ENCODE results near the gene SYNPO2. TPM values are rescaled to one million over a fixed set of nuclear protein-coding genes. Genes with fewer than 3 reads are reported as not detected.

Gene SYNPO2
- polyA plus RNA-seq, 1 donor from 2014 or later = not detected

GRCh38 chr4:118983293-118983692 is 94.6 kb downstream of the SYNPO2 start:
- no peaks in the 10 kb centered on the region for H3K9me3 Mint-ChIP-seq
- H3K4me1 Mint-ChIP-seq = peaks cover 0 to 2% (median 0%) of the 10 kb centered on the region in 3 donors
- H3K27ac Mint-ChIP-seq = no peak overlapping the region
- no peaks in the 10 kb centered on the region for H3K36me3 Mint-ChIP-seq
- no peaks in the 10 kb centered on the region for H3K27me3 Mint-ChIP-seq
- H3K4me3 Mint-ChIP-seq = no peak overlapping the region

- no peak overlapping the region for H3K4me3 Mint-ChIP-seq
- H3K36me3 Mint-ChIP-seq = no peaks in the 10 kb centered on the region
- H3K27me3 Mint-ChIP-seq = no peaks in the 10 kb centered on the region
- H3K27ac Mint-ChIP-seq = no peak overlapping the region
- no peaks in the 10 kb centered on the region for H3K9me3 Mint-ChIP-seq
- H3K4me1 Mint-ChIP-seq = peaks cover 0 to 2% (median 0%) of the 10 kb centered on the region in 3 donors
Measured at GRCh38 chr4:118983831-118984230, 95.2 kb downstream of the SYNPO2 start.

GRCh38 chr4:118985170-118986000 is 96.7 kb downstream of the SYNPO2 start:
- Mint-ChIP-seq H3K4me1 (peaks cover 0 to 2% (median 0%) of the 10 kb centered on the region in 3 donors), H3K27me3 (no peaks in the 10 kb centered on the region), H3K9me3 (no peaks in the 10 kb centered on the region), H3K36me3 (no peaks in the 10 kb centered on the region), H3K27ac (no peak overlapping the region), H3K4me3 (no peak overlapping the region)

GRCh38 chr4:118987959-118988634 is 99.4 kb downstream of the SYNPO2 start:
- Mint-ChIP-seq H3K4me3 (no peak overlapping the region), H3K27ac (no peak overlapping the region), H3K36me3 (no peaks in the 10 kb centered on the region), H3K9me3 (no peaks in the 10 kb centered on the region), H3K4me1 (peaks cover 7 to 9% (median 7%) of the 10 kb centered on the region in 3 donors), H3K27me3 (no peaks in the 10 kb centered on the region)

GRCh38 chr4:118988635-118988972 is 100.0 kb downstream of the SYNPO2 start:
- no peak overlapping the region for H3K27ac Mint-ChIP-seq
- peaks cover 7 to 9% (median 7%) of the 10 kb centered on the region in 3 donors for H3K4me1 Mint-ChIP-seq
- H3K9me3 Mint-ChIP-seq = no peaks in the 10 kb centered on the region
- H3K4me3 Mint-ChIP-seq = no peak overlapping the region
- H3K36me3 Mint-ChIP-seq = no peaks in the 10 kb centered on the region
- H3K27me3 Mint-ChIP-seq = no peaks in the 10 kb centered on the region

- no peaks in the 10 kb centered on the region for H3K9me3 Mint-ChIP-seq
- no peak overlapping the region for H3K4me3 Mint-ChIP-seq
- no peak overlapping the region for H3K27ac Mint-ChIP-seq
- no peaks in the 10 kb centered on the region for H3K27me3 Mint-ChIP-seq
- H3K36me3 Mint-ChIP-seq = no peaks in the 10 kb centered on the region
- peaks cover 7 to 9% (median 7%) of the 10 kb centered on the region in 3 donors for H3K4me1 Mint-ChIP-seq
Measured at GRCh38 chr4:118989098-118990080, 100.7 kb downstream of the SYNPO2 start.

GRCh38 chr4:118991686-118992085 is 103.0 kb downstream of the SYNPO2 start:
- H3K4me1 Mint-ChIP-seq = peaks cover 7 to 9% (median 7%) of the 10 kb centered on the region in 3 donors
- no peaks in the 10 kb centered on the region for H3K36me3 Mint-ChIP-seq
- no peaks in the 10 kb centered on the region for H3K27me3 Mint-ChIP-seq
- peak overlapping the region in 3 of 4 donors; percentile 60 to 81 (median 64) for H3K4me3 Mint-ChIP-seq
- H3K9me3 Mint-ChIP-seq = no peaks in the 10 kb centered on the region
- no peak overlapping the region for H3K27ac Mint-ChIP-seq

GRCh38 chr4:118992149-118992548 is 103.5 kb downstream of the SYNPO2 start:
- Mint-ChIP-seq H3K27ac (no peak overlapping the region), H3K4me1 (peaks cover 7 to 9% (median 7%) of the 10 kb centered on the region in 3 donors)

GRCh38 chr4:118993333-118993732 is 104.7 kb downstream of the SYNPO2 start:
- H3K36me3 Mint-ChIP-seq = no peaks in the 10 kb centered on the region

More at GRCh38 chr4:118992149-118992548, 103.5 kb downstream of the SYNPO2 start:
- Mint-ChIP-seq H3K4me3 (peak overlapping the region in 3 of 4 donors; percentile 60 to 81 (median 64)), H3K27me3 (no peaks in the 10 kb centered on the region), H3K36me3 (no peaks in the 10 kb centered on the region), H3K9me3 (no peaks in the 10 kb centered on the region)

GRCh38 chr4:118994030-118994429 is 105.4 kb downstream of the SYNPO2 start:
- Mint-ChIP-seq H3K36me3 (no peaks in the 10 kb centered on the region), H3K4me1 (peaks cover 7 to 9% (median 7%) of the 10 kb centered on the region in 3 donors), H3K27me3 (peaks cover 2% of the 10 kb centered on the region)

More at GRCh38 chr4:118993333-118993732, 104.7 kb downstream of the SYNPO2 start:
- no peak overlapping the region for H3K27ac Mint-ChIP-seq
- peaks cover 7 to 9% (median 7%) of the 10 kb centered on the region in 3 donors for H3K4me1 Mint-ChIP-seq
- H3K9me3 Mint-ChIP-seq = no peaks in the 10 kb centered on the region
- H3K4me3 Mint-ChIP-seq = no peak overlapping the region
- no peaks in the 10 kb centered on the region for H3K27me3 Mint-ChIP-seq

GRCh38 chr4:118995693-118996391 is 107.2 kb downstream of the SYNPO2 start:
- Mint-ChIP-seq H3K4me3 (no peak overlapping the region), H3K4me1 (peaks cover 7 to 9% (median 7%) of the 10 kb centered on the region in 3 donors), H3K27ac (peak overlapping the region in 1 of 3 donors; percentile 42), H3K36me3 (peaks cover 2% of the 10 kb centered on the region), H3K9me3 (no peaks in the 10 kb centered on the region), H3K27me3 (peaks cover 2% of the 10 kb centered on the region)

More at GRCh38 chr4:118994030-118994429, 105.4 kb downstream of the SYNPO2 start:
- Mint-ChIP-seq H3K9me3 (no peaks in the 10 kb centered on the region), H3K4me3 (no peak overlapping the region), H3K27ac (no peak overlapping the region)

GRCh38 chr4:118997601-118998000 is 108.9 kb downstream of the SYNPO2 start:
- H3K4me3 Mint-ChIP-seq = no peak overlapping the region
- peaks cover 5% of the 10 kb centered on the region for H3K27me3 Mint-ChIP-seq
- peaks cover 2% of the 10 kb centered on the region for H3K36me3 Mint-ChIP-seq
- no peaks in the 10 kb centered on the region for H3K9me3 Mint-ChIP-seq
- H3K4me1 Mint-ChIP-seq = no peaks in the 10 kb centered on the region
- H3K27ac Mint-ChIP-seq = no peak overlapping the region

GRCh38 chr4:118999919-119000318 is 111.3 kb downstream of the SYNPO2 start:
- Mint-ChIP-seq H3K36me3 (peaks cover 2% of the 10 kb centered on the region), H3K27ac (no peak overlapping the region), H3K9me3 (no peaks in the 10 kb centered on the region), H3K4me3 (no peak overlapping the region), H3K27me3 (peaks cover 8% of the 10 kb centered on the region), H3K4me1 (no peaks in the 10 kb centered on the region)

- H3K36me3 Mint-ChIP-seq = peaks cover 2% of the 10 kb centered on the region
- no peaks in the 10 kb centered on the region for H3K4me1 Mint-ChIP-seq
- H3K4me3 Mint-ChIP-seq = no peak overlapping the region
- H3K9me3 Mint-ChIP-seq = no peaks in the 10 kb centered on the region
- H3K27ac Mint-ChIP-seq = peak overlapping the region in 1 of 3 donors; percentile 9
- peaks cover 8% of the 10 kb centered on the region for H3K27me3 Mint-ChIP-seq
Measured at GRCh38 chr4:119000400-119000799, 111.7 kb downstream of the SYNPO2 start.
